GM21390 (cell line): ENCODE data around the gene AFAP1.
"Not testable (repeated sequence)": the region's sequence is repeated elsewhere in the genome, so short reads cannot be mapped to it uniquely, and the experiment has no call there.

Source experiments
- ATAC-seq: cut with Tn5 transposase; IDR thresholded peaks from one replicate; pipeline ENCODE4 v1.9.1; 2021; ENCODE audit not compliant: unreplicated experiment

Gene AFAP1

GRCh38 chr4:7918187-7918586 lies 21.5 kb downstream of the AFAP1 start:
- not testable (repeated sequence) for ATAC-seq

- ATAC-seq = no peak
Observed at GRCh38 chr4:7917669-7918068, 22.0 kb downstream of the AFAP1 start.

- no peak for ATAC-seq
Observed at GRCh38 chr4:7915875-7916242, 23.8 kb downstream of the AFAP1 start.

GRCh38 chr4:7912826-7913225 lies 26.8 kb downstream of the AFAP1 start:
- ATAC-seq = no peak

GRCh38 chr4:7910952-7911578 lies 28.6 kb downstream of the AFAP1 start:
- no peak for ATAC-seq

GRCh38 chr4:7910263-7910896 lies 29.3 kb downstream of the AFAP1 start:
- no peak for ATAC-seq

GRCh38 chr4:7909463-7910262 lies 30.0 kb downstream of the AFAP1 start:
- ATAC-seq = no peak

- no peak for ATAC-seq
Observed at GRCh38 chr4:7908668-7909067, 31.0 kb downstream of the AFAP1 start.

- ATAC-seq = no peak
Observed at GRCh38 chr4:7907142-7907541, 32.5 kb downstream of the AFAP1 start.

GRCh38 chr4:7906171-7906701 lies 33.4 kb downstream of the AFAP1 start:
- ATAC-seq = no peak

- ATAC-seq = no peak
Observed at GRCh38 chr4:7904952-7905915, 34.4 kb downstream of the AFAP1 start.

GRCh38 chr4:7903791-7904516 lies 35.7 kb downstream of the AFAP1 start:
- ATAC-seq = no peak

- no peak for ATAC-seq
Observed at GRCh38 chr4:7902826-7903225, 36.8 kb downstream of the AFAP1 start.

GRCh38 chr4:7902101-7902553 lies 37.5 kb downstream of the AFAP1 start:
- no peak for ATAC-seq

GRCh38 chr4:7901311-7901885 lies 38.3 kb downstream of the AFAP1 start:
- ATAC-seq = no peak

GRCh38 chr4:7900334-7900909 lies 39.2 kb downstream of the AFAP1 start:
- no peak for ATAC-seq

GRCh38 chr4:7899184-7899869 lies 40.3 kb downstream of the AFAP1 start:
- no peak for ATAC-seq

GRCh38 chr4:7898385-7898784 lies 41.3 kb downstream of the AFAP1 start:
- ATAC-seq = no peak

GRCh38 chr4:7897811-7898210 lies 41.9 kb downstream of the AFAP1 start:
- ATAC-seq = no peak
